Left ventricle myocardium superior (tissue), 1 donor: ENCODE measurements around the gene COG4. TPM values are rescaled to one million over a fixed set of nuclear protein-coding genes. Genes with fewer than 3 reads are reported as not detected.

Source experiments
- ATAC-seq: fragments of 200-7000 bp; cut with Tn5 transposase; one replicate; pipeline ENCODE4 v1.9.1; 2020; ENCODE audit warnings: mild to moderate bottlenecking, moderate library complexity
- DNase-seq: peaks from one replicate; pipeline ENCODE4 v3.0.0-alpha.2; 2020
- intact Hi-C: fragments of 100-400 bp; cut with micrococcal nuclease; formaldehyde crosslinking; loops from one replicate; pipeline ENCODE4 v1.11.0; 2022
- total RNA-seq: library from RNA; stranded (reverse); fragmentation: NEBNext Ultra II Directional; extraction: Animal tissue kit (Norgen Biotek cat#: 25700); gene quantifications from one replicate; pipeline ENCODE4 v1.2.1, GENCODE V29; 2021
- donor health status: DM: no; HTN: yes; CAD: no; lungs with severe emphysema.

Gene COG4
- total RNA-seq, 1 donor from 2014 or later, result 48.7 TPM

DNA sequence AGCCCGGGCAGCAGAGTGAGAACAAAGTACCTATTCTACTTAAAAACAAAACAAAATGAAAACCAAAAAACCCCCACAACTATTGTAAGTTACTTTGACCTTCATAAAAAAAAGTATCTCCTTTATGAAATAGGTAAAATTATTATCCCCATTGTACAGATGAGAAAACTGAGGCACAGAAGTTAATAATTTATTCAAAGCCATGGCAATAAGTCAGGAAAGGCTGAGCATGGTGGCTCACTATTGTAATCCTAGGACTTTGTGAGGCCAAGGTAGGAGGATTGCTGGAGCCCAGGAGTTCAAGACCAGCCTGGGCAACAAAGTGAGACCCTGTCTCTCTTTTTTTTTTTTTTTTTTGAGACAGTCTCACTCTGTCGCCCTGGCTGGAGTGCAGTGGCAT lies 38.5 kb downstream of the COG4 start:
- DNase-seq (no peak), ATAC-seq (no peak)
- intact Hi-C loops, result no loop called here

- ATAC-seq (no peak), DNase-seq (no peak)
- intact Hi-C loops, result no loop called here
Observed at GRCh38 chr16:70483426-70483825, 39.9 kb downstream of the COG4 start.

- intact Hi-C loops, result no loop called here
- DNase-seq (no peak), ATAC-seq (no peak)
Observed at GRCh38 chr16:70482624-70483023, 40.7 kb downstream of the COG4 start.

DNA sequence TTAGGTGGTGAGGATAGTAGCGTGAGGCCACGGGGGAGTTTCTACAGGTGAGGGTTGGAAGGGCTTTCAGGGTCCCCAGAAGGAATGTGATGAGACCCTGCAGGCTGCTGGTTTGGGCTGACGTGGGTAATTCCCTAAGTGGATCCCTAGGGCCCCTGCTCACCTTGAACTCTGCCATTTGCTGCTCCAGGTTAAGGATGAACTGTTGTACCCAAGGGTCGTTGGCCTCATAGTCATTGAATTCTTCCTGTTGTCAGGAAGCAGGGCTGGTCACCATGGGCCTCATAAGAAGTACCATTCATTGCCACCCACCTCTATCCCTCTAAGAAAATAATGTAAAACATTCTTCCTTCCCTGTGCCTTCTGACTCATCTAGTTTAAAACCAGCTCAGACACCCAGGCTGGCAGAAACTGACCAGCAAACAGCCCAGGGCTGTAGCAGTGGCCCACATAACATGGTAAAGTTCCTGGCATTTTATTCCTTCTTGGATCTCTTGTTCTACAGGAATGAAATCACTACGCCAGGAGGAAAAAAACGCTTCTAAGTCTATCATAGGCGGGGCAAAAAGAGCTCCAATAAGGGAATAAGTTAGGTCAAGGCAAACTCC lies 41.3 kb downstream of the COG4 start:
- no peak for ATAC-seq
- intact Hi-C loops, result no loop called here
- no peak for DNase-seq

- ATAC-seq (peak; percentile 14), DNase-seq (no peak)
- intact Hi-C loops, result no loop called here
Observed at GRCh38 chr16:70480127-70481105, 42.9 kb downstream of the COG4 start.

GRCh38 chr16:70478912-70479341 lies 44.4 kb downstream of the COG4 start:
- intact Hi-C loops, result no loop called here
- DNase-seq, result peak; percentile 42
- peak; percentile 43 for ATAC-seq

GRCh38 chr16:70478169-70478568 lies 45.2 kb downstream of the COG4 start:
- DNase-seq (no peak), ATAC-seq (no peak)
- intact Hi-C loops, result no loop called here

DNA sequence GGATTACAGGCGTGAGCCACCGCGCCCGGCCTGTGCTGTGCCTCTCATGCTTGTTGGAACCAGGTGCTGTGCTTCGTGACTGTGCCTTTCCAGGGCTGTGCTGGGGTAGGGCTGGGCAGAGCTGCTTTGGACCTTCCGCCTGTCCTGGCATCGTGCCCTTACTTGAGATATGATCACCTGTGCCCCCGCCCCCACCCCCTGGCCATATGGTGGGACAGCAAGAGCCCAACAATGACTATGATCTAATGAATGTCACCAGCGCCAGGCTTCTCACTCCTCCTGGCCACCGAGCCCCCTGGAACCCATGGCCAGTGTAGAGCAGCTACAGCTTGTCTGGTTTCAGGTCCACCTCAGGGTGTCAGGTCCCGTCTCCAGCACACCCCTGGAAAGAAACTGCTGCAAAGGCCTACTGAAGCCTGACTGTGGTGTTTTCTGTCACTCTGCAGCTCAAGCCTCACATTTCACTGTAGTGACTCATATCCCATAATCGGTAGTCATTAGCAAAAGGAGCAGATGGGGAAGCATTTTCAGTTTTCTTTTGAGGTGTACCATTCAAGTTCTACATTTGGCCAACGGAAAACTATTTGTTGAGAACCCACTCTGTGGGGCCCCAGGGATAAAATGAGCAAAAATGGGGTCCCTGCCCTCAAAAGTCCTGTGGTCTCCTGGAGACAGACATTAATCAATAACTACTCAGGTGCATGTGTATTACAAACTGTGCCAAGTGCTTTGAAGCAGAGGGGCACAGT lies 46.9 kb downstream of the COG4 start:
- intact Hi-C loops, result no loop called here
- peak; percentile 68 for ATAC-seq
- no peak for DNase-seq

DNA sequence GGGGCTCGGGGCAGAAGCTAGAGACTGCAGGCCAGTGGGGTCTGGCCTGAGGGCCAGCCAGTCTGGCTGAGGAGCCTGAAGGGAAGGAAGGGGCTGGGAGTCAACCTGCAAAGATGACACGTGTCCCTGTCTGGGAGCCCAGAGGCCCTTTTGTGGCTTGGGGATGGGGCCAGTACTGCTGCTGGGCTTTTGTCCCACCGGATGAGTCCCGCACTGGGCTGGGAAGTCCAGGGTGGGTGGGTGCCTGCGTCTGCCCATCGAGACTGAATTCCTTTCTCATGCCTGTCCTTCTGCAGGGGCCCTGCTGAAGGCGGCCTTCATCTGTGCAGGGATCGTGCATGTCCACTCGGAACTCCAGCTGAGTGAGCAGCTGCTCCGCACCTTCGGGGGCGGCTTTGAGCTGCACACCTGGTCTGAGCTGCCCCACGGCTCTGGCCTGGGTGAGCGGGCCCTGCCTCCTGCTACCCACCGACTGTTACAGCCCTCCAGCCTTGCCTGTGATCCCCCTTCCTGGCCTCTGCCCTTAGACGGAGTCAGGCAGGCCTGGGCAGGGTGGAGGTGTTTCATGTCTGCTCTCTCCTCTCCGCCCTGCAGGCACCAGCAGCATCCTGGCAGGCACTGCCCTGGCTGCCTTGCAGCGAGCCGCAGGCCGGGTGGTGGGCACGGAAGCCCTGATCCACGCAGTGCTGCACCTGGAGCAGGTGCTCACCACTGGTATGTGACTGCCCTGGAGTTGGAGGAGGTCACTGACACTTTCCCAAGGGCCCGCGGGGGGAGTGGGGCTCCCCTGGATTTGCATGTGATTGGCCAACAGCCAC lies 48.1 kb downstream of the COG4 start:
- DNase-seq (no peak), ATAC-seq (no peak)
- intact Hi-C loops, result no loop called here

- intact Hi-C loops, result no loop called here
- ATAC-seq (no peak), DNase-seq (no peak)
Observed at GRCh38 chr16:70474320-70475053, 48.9 kb downstream of the COG4 start.

DNA sequence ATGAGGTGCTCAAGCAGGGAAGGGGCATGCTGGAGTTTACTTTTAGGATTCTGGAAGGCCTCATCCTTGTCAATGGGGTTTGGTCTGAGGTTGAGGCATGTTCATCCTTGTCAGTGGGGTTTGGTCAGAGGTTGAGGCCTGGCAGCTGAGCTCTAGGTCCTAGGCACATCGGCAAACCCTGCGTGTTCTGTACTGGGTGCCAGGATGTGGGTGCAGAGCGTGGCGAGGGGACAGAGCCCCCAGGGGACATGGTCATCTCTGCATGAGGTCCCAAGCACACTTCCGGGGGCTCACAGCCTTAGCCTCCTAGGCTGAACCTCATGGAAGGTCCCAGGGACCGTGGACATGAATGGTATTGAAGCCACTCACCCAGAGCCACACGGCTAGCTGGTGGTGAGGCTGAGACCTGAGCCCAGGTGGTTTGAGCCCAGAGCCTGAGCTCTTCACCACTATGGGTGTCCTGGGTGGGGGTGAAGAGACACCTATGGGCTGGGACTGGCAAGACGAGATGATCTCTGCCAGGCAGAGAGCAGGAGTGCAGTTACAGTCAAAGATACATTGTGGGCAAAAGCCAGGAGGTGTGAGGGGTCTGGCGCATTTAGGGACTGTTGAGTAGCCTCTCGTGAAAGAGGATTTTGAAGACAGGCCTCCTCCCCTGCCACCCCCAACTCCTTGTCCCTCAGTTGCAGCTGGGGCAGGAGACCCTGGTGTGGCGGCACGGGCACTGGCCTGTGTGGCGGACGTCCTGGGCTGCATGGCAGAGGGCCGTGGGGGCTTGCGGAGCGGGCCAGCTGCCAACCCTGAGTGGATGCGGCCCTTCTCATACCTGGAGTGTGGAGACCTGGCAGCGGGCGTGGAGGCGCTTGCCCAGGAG lies 49.7 kb downstream of the COG4 start:
- ATAC-seq, result no peak
- no peak for DNase-seq
- intact Hi-C loops, result no loop called here

DNA sequence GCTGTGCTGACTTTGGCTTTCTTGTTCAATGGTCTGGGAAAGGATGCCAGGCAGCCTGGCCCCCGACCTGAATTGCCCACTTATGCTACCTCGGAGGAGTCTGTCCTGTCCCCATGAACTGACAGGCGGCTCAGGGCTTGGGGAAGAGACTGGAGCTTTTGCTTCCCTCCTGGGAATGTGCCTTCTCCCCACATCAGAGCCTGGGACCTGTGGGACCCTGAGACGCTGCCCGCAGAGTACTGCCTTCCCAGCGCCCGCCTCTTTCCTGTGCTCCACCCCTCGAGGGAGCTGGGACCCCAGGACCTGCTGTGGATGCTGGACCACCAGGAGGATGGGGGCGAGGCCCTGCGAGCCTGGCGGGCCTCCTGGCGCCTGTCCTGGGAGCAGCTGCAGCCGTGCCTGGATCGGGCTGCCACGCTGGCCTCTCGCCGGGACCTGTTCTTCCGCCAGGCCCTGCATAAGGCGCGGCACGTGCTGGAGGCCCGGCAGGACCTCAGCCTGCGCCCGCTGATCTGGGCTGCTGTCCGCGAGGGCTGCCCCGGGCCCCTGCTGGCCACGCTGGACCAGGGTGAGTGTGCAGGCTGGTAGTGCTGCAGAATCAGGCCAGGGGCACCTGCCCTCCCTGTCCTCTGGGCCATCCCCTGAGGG lies 50.4 kb downstream of the COG4 start:
- intact Hi-C loops, result no loop called here
- ATAC-seq (no peak), DNase-seq (no peak)

DNA sequence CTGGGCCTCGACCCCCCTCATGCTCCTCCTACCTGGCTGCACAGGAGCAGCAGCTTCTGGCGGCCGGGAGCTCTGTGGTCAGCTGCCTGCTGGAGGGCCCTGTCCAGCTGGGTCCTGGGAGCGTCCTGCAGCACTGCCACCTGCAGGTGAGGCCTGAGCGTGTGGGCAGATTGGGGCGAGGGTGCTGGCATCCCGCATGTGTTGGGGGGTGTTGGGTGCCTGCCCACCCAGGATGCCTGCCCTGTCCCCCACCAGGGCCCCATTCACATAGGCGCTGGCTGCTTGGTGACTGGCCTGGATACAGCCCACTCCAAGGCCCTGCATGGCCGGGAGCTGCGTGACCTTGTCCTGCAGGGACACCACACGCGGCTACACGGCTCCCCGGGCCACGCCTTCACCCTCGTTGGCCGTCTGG lies 52.4 kb downstream of the COG4 start:
- intact Hi-C loops, result no loop called here
- peak; percentile 67 for ATAC-seq
- DNase-seq, result peak; percentile 68

DNA sequence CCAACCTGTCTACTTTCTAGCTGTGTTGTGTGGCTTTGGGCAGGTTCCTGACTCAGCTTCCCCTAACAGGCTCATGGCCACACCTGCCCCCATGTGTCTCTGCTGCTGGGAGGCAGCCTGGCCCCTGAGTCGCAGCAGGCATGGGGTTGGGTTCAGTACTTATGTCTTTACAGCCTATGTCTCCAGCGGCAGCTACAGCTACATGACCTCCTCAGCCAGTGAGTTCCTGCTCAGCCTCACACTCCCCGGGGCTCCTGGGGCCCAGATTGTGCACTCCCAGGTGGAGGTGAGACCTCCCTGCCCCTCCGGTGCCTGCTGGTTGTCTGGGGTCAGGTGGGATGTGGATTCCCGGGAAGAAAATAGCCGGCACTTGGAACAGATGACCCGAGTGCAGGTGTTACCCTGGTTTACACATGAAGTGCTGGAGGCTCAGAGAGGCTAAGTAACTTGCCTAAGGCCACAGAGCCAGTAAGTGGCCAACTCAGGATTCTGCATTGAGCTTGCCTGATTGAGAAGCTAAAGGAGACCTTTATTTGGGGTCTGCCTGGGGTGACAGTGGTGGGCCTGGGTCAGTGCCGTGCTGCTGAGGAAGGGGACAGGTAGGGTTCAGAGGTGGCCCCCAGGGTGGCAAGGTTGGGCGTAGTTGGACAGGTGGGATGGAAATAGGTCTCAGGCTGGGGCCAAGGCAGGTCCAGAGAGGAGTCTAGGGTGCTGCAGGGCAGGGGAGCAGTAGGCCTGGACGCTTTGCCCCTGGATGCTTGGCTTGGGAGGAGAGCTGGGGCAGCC lies 53.0 kb downstream of the COG4 start:
- intact Hi-C loops, result no loop called here
- DNase-seq (no peak), ATAC-seq (no peak)

GRCh38 chr16:70468776-70469525 lies 54.4 kb downstream of the COG4 start:
- intact Hi-C loops, result no loop called here
- ATAC-seq (no peak), DNase-seq (no peak)

- ATAC-seq (no peak), DNase-seq (no peak)
- intact Hi-C loops, result no loop called here
Observed at GRCh38 chr16:70467608-70468007, 55.7 kb downstream of the COG4 start.
